Islet of Langerhans (tissue), 1 donor: Measurements from ENCODE around the gene TMEM151A.
"Not testable (repeated sequence)": the region's sequence is repeated elsewhere in the genome, so short reads cannot be mapped to it uniquely, and the experiment has no call there.

Experiments used
- FAIRE-seq: peaks from one replicate; lab custom pipeline; 2011; peaks lifted over from hg19 to GRCh38; lab: Jason Lieb, UNC

Gene TMEM151A

GRCh38 chr11:66291706-66292542 lies at the start of gene TMEM151A:
TMEM151A (plus strand) TSS chr11:66291894; CDS start chr11:66292014, 120 bp downstream.
- no peak for FAIRE-seq

GRCh38 chr11:66242095-66242765 lies 49.5 kb upstream of the TMEM151A start:
- FAIRE-seq, result no peak

- FAIRE-seq, result no peak
Measured at GRCh38 chr11:66243782-66244535, 47.7 kb upstream of the TMEM151A start.

- no peak for FAIRE-seq
Measured at GRCh38 chr11:66247295-66247694, 44.4 kb upstream of the TMEM151A start.

GRCh38 chr11:66247801-66248200 lies 43.9 kb upstream of the TMEM151A start:
- FAIRE-seq, result no peak

- FAIRE-seq, result no peak
Measured at GRCh38 chr11:66248903-66249302, 42.8 kb upstream of the TMEM151A start.

- no peak for FAIRE-seq
Measured at GRCh38 chr11:66251809-66252208, 39.9 kb upstream of the TMEM151A start.

GRCh38 chr11:66253081-66253480 lies 38.6 kb upstream of the TMEM151A start:
- FAIRE-seq, result not testable (repeated sequence)

- no peak for FAIRE-seq
Measured at GRCh38 chr11:66258473-66258893, 33.2 kb upstream of the TMEM151A start.

- no peak for FAIRE-seq
Measured at GRCh38 chr11:66259225-66259624, 32.5 kb upstream of the TMEM151A start.

GRCh38 chr11:66259956-66260355 lies 31.7 kb upstream of the TMEM151A start:
- no peak for FAIRE-seq

GRCh38 chr11:66261578-66261977 lies 30.1 kb upstream of the TMEM151A start:
- no peak for FAIRE-seq

GRCh38 chr11:66262191-66262590 lies 29.5 kb upstream of the TMEM151A start:
- no peak for FAIRE-seq

GRCh38 chr11:66262696-66263095 lies 29.0 kb upstream of the TMEM151A start:
- no peak for FAIRE-seq

GRCh38 chr11:66263231-66263630 lies 28.5 kb upstream of the TMEM151A start:
- FAIRE-seq, result no peak

GRCh38 chr11:66263785-66264184 lies 27.9 kb upstream of the TMEM151A start:
- no peak for FAIRE-seq

GRCh38 chr11:66264383-66264782 lies 27.3 kb upstream of the TMEM151A start:
- FAIRE-seq, result no peak

- FAIRE-seq, result no peak
Measured at GRCh38 chr11:66264914-66265313, 26.8 kb upstream of the TMEM151A start.

- no peak for FAIRE-seq
Measured at GRCh38 chr11:66265531-66266377, 25.9 kb upstream of the TMEM151A start.

- no peak for FAIRE-seq
Measured at GRCh38 chr11:66266378-66267038, 25.2 kb upstream of the TMEM151A start.

GRCh38 chr11:66267039-66267378 lies 24.7 kb upstream of the TMEM151A start:
- no peak for FAIRE-seq
